8988T (cell line): ENCODE results near the gene SLC9A7.

Experiments used
- DNase-seq: peaks from one replicate; pipeline ENCODE4 v3.0.0; 2011

SLC9A7 gene

GRCh38 chrX:46643636-46644035, 115.3 kb downstream of the SLC9A7 start:
- no peak for DNase-seq

GRCh38 chrX:46642145-46642544, 116.8 kb downstream of the SLC9A7 start:
- no peak for DNase-seq

GRCh38 chrX:46637938-46638337, 121.0 kb downstream of the SLC9A7 start:
- no peak for DNase-seq

- no peak for DNase-seq
These were observed 122.7 kb downstream of the SLC9A7 start for GRCh38 chrX:46636223-46636622.

- no peak for DNase-seq
These were observed 123.7 kb downstream of the SLC9A7 start for GRCh38 chrX:46635186-46635585.

- no peak for DNase-seq
These were observed 124.3 kb downstream of the SLC9A7 start for GRCh38 chrX:46634577-46634976.

GRCh38 chrX:46630141-46630540, 128.8 kb downstream of the SLC9A7 start:
- DNase-seq, result no peak

GRCh38 chrX:46628460-46629371, 130.2 kb downstream of the SLC9A7 start:
- no peak for DNase-seq

GRCh38 chrX:46627711-46628419, 131.1 kb downstream of the SLC9A7 start:
- DNase-seq, result no peak

GRCh38 chrX:46627062-46627461, 131.9 kb downstream of the SLC9A7 start:
- DNase-seq, result no peak

GRCh38 chrX:46626566-46626965, 132.4 kb downstream of the SLC9A7 start:
- no peak for DNase-seq

- DNase-seq, result no peak
These were observed 134.7 kb downstream of the SLC9A7 start for GRCh38 chrX:46624090-46624786.

GRCh38 chrX:46621572-46621971, 137.3 kb downstream of the SLC9A7 start:
- no peak for DNase-seq

GRCh38 chrX:46620505-46620904, 138.4 kb downstream of the SLC9A7 start:
- no peak for DNase-seq

GRCh38 chrX:46618947-46619346, 140.0 kb downstream of the SLC9A7 start:
- DNase-seq, result no peak

- no peak for DNase-seq
These were observed 141.0 kb downstream of the SLC9A7 start for GRCh38 chrX:46617906-46618305.

GRCh38 chrX:46611658-46612362, 147.1 kb downstream of the SLC9A7 start:
- DNase-seq, result no peak

- DNase-seq, result no peak
These were observed 148.8 kb downstream of the SLC9A7 start for GRCh38 chrX:46610070-46610658.

- DNase-seq, result no peak
These were observed 151.0 kb downstream of the SLC9A7 start for GRCh38 chrX:46607916-46608315.

- no peak for DNase-seq
These were observed 156.3 kb downstream of the SLC9A7 start for GRCh38 chrX:46602468-46603102.

GRCh38 chrX:46601283-46601682, 157.6 kb downstream of the SLC9A7 start:
- DNase-seq, result no peak

- no peak for DNase-seq
These were observed 159.8 kb downstream of the SLC9A7 start for GRCh38 chrX:46599051-46599560.
